Panc1 (cell line): ENCODE data around the gene XRCC6. TPM values are rescaled to one million over a fixed set of nuclear protein-coding genes. Genes with fewer than 3 reads are reported as not detected.

Experiments used
- ATAC-seq: fragments of 200-7000 bp; cut with Tn5 transposase; 2 replicates; pipeline ENCODE4 v1.9.1; 2020; ENCODE audit warnings: mild to moderate bottlenecking, moderate library complexity
- BruUV-seq: library from RNA; stranded (reverse); fragments of 400-500 nt; replicated peaks from 2 replicates; lab custom pipeline; 2021; lab: Mats Ljungman, UMichigan
- CTCF ChIA-PET: fragments of 300-600 bp; sonication (Branson Sonifier 250); formaldehyde crosslinking; loops from one replicate; lab custom pipeline; 2022; ENCODE audit warnings: antibody characterized with exemption; lab: Charles Lee
- POLR2A ChIA-PET: fragments of 300-600 bp; sonication (Branson Sonifier 250); formaldehyde crosslinking; loops from one replicate; lab custom pipeline; 2022; ENCODE audit warnings: antibody characterized with exemption; lab: Charles Lee
- DNase-seq: peaks from one replicate; pipeline ENCODE4 v3.0.0-alpha.2; 2010; ENCODE audit warnings: low read depth, low spot score
- H3K27ac ChIP-seq: 2 replicates; pipeline ENCODE4 v1.5.1; 2011; ENCODE audit warnings: mild to moderate bottlenecking, low read length, inconsistent platforms
- H3K27me3 ChIP-seq: fragments of 200-500 bp; sonication (Bioruptor generic); 2 replicates; pipeline ENCODE4 v1.6.0; 2014; ENCODE audit warnings: low read length, inconsistent platforms; ENCODE audit not compliant: control insufficient read depth, insufficient read depth
- H3K36me3 ChIP-seq: fragments of 200-500 bp; sonication (Bioruptor generic); 2 replicates; pipeline ENCODE4 v1.5.1; 2014; ENCODE audit warnings: inconsistent platforms, mild to moderate bottlenecking, low read length, moderate library complexity; ENCODE audit not compliant: control insufficient read depth, insufficient read depth
- H3K4me1 ChIP-seq: 2 replicates; pipeline ENCODE4 v1.5.1; 2011; ENCODE audit warnings: inconsistent platforms, mild to moderate bottlenecking, low read length, moderate library complexity; ENCODE audit not compliant: control insufficient read depth, insufficient read depth
- H3K4me3 ChIP-seq, 2 experiments: 2 replicates each; pipeline ENCODE4 v1.5.1; 2011 to 2012; ENCODE audit warnings: low read depth in 2 of 2, low read length in 2 of 2, mild to moderate bottlenecking in 2 of 2, inconsistent platforms in 1 of 2, moderate library complexity in 1 of 2
- H3K9me3 ChIP-seq: fragments of 200-500 bp; sonication (Bioruptor generic); 2 replicates; pipeline ENCODE4 v1.5.1; 2014; ENCODE audit warnings: low read depth, mild to moderate bottlenecking, inconsistent platforms, low read length, moderate library complexity; ENCODE audit not compliant: control insufficient read depth, insufficient read depth
- POLR2AphosphoS5 ChIP-seq: IDR thresholded peaks from 2 replicates; pipeline ENCODE4 v1.6.1; 2012; ENCODE audit warnings: mild to moderate bottlenecking, low read depth, low read length, moderate library complexity
- REST ChIP-seq, 2 experiments: IDR thresholded peaks; 2 replicates each; pipeline ENCODE4 v1.6.1; 2011 to 2012; ENCODE audit warnings: low read depth in 2 of 2, control low read depth in 1 of 2, low read length in 1 of 2, mild to moderate bottlenecking in 1 of 2, moderate library complexity in 1 of 2; ENCODE audit not compliant: insufficient read depth in 1 of 2
- SIN3A ChIP-seq: IDR thresholded peaks from 2 replicates; pipeline ENCODE4 v1.6.1; 2012; ENCODE audit warnings: low read depth, mild to moderate bottlenecking, low read length, moderate library complexity, borderline replicate concordance; ENCODE audit not compliant: insufficient read depth
- TCF7L2 ChIP-seq: IDR thresholded peaks from 2 replicates; pipeline ENCODE4 v1.6.1; 2011; ENCODE audit warnings: mild to moderate bottlenecking, low read depth, low read length, inconsistent platforms
- in situ Hi-C: cut with HindIII; loops from 2 replicates; pipeline ENCODE4 v1.10.0; 2016; ENCODE audit warnings: low sequenced_read_pairs, low pct_unique_long_range_greater_than_20kb
- intact Hi-C: fragments of 100-400 bp; cut with micrococcal nuclease; formaldehyde crosslinking; loops from one replicate; pipeline ENCODE4 v1.10.0; 2022; ENCODE audit not compliant: unreplicated experiment
- total RNA-seq: library from RNA; stranded (reverse); gene quantifications from one replicate; pipeline ENCODE4 v1.2.1, GENCODE V29; 2021; ENCODE audit not compliant: unreplicated experiment
- TF ChIP-seq, protein P1 (sequence below): fragments of 450-650 bp; IDR thresholded peaks from 2 replicates; pipeline ENCODE4 v1.5.1; 2017; ENCODE audit warnings: mild to moderate bottlenecking

The XRCC6 gene
- total RNA-seq, 1 experiment from 2014 or later, result 287 TPM

GRCh38 chr22:41695211-41695610 is 74.1 kb downstream of the XRCC6 start:
- TSS peak; percentile 83 for BruUV-seq
- Histone ChIP-seq H3K27me3 (no peaks in the 10 kb centered on the region), H3K4me3 (no peak overlapping the region), H3K9me3 (no peaks in the 10 kb centered on the region), H3K36me3 (no peaks in the 10 kb centered on the region), H3K27ac (no peak overlapping the region), H3K4me1 (no peaks in the 10 kb centered on the region)
- in situ Hi-C loops, result no loop called here
- no peak for ATAC-seq
- POLR2A ChIA-PET, result no interaction called here
- CTCF ChIA-PET, result no interaction called here
- intact Hi-C loops, result loop anchor here (5.0 to 10.0 kb wide), 2 partner anchors 160 to 247 kb away; no protein-coding TSS in a partner anchor
- DNase-seq, result no peak
- no peak for TF ChIP-seq REST (IDR thresholded peaks at IDR 0.05; ENCODE audit: insufficient read depth in 1 of 2, low read depth in 2 of 2, low read length in 1 of 2)
- no peak for TF ChIP-seq POLR2AphosphoS5
- no peak for TF ChIP-seq TCF7L2
- no peak for TF ChIP-seq SIN3A
- TF ChIP-seq, protein P1, sequence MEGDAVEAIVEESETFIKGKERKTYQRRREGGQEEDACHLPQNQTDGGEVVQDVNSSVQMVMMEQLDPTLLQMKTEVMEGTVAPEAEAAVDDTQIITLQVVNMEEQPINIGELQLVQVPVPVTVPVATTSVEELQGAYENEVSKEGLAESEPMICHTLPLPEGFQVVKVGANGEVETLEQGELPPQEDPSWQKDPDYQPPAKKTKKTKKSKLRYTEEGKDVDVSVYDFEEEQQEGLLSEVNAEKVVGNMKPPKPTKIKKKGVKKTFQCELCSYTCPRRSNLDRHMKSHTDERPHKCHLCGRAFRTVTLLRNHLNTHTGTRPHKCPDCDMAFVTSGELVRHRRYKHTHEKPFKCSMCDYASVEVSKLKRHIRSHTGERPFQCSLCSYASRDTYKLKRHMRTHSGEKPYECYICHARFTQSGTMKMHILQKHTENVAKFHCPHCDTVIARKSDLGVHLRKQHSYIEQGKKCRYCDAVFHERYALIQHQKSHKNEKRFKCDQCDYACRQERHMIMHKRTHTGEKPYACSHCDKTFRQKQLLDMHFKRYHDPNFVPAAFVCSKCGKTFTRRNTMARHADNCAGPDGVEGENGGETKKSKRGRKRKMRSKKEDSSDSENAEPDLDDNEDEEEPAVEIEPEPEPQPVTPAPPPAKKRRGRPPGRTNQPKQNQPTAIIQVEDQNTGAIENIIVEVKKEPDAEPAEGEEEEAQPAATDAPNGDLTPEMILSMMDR, result no peak

DNA sequence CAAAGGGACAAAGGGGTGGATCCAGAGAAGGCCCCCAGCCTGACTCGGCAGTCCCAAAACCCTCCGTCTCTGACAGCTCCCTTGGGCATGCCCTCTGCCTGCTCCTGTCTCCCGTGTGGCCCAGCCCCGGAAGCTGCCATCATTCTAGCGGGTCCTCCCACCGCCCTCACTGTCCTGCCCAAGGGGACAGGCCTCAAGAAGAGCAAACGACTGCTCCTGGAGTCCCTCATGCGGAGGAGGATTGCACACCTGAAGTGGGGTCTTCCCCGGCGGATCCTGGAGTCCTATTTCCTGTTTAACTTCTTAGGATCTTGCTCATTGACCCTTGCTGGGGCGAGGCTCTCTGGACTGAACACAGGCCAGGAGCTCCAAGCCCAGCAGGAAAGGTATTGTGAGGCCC is 75.6 kb downstream of the XRCC6 start:
- BruUV-seq, result no TSS peak
- POLR2A ChIA-PET, result no interaction called here
- Histone ChIP-seq H3K27me3 (no peaks in the 10 kb centered on the region), H3K4me3 (no peak overlapping the region), H3K27ac (no peak overlapping the region), H3K4me1 (no peaks in the 10 kb centered on the region), H3K9me3 (no peaks in the 10 kb centered on the region), H3K36me3 (no peaks in the 10 kb centered on the region)
- DNase-seq (no peak), ATAC-seq (peak; percentile 54)
- in situ Hi-C loops (no loop called here), intact Hi-C loops (loop anchor here (5.0 to 10.0 kb wide), 2 partner anchors 158 to 246 kb away; no protein-coding TSS in a partner anchor)
- TF ChIP-seq POLR2AphosphoS5 (no peak), TCF7L2 (no peak), REST (IDR thresholded peaks at IDR 0.05; ENCODE audit: insufficient read depth in 1 of 2, low read depth in 2 of 2, low read length in 1 of 2) (no peak), SIN3A (no peak)
- TF ChIP-seq, protein P1, result no peak
- CTCF ChIA-PET, result interaction anchor here (0.7 to 1.4 kb wide), 7 partner anchors 11 to 244 kb away, joined by 3 to 13 read pairs (median 3); partner anchors contain the start of gene CCDC134
